Motor neuron (in vitro differentiated cells): ENCODE data around the gene SLC39A11. TPM values are rescaled to one million over a fixed set of nuclear protein-coding genes. Genes with fewer than 3 reads are reported as not detected.

Source experiments
- ATAC-seq, 8 experiments: fragments of 200-7000 bp; cut with Tn5 transposase; replicated peaks in 6 of 8; 2 replicates each; pipeline ENCODE4 v1.8.0; 2021; ENCODE audit warnings: mild to moderate bottlenecking in 8 of 8, moderate library complexity in 8 of 8
- H3K27ac ChIP-seq, 2 donors: fragments of 250-450 bp; sonication (Bioruptor Pico); 2 replicates each; pipeline ENCODE4 v1.9.0; 2021; ENCODE audit warnings: antibody characterized with exemption in 2 of 2, mild to moderate bottlenecking in 2 of 2, moderate library complexity in 1 of 2
- H3K4me1 ChIP-seq, 2 donors: fragments of 250-450 bp; sonication (Bioruptor Pico); replicated peaks in 1 of 2; 2 replicates each; pipeline ENCODE4 v1.6.1; 2021; ENCODE audit warnings: antibody characterized with exemption in 2 of 2, mild to moderate bottlenecking in 2 of 2, moderate library complexity in 1 of 2
- H3K4me3 ChIP-seq, 5 donors: fragments of 250-450 bp; sonication (Bioruptor Pico); 2 replicates each; pipeline ENCODE4 v1.9.0; 2021; ENCODE audit warnings: antibody characterized with exemption in 5 of 5, mild to moderate bottlenecking in 5 of 5, moderate library complexity in 4 of 5
- WGBS, 10 experiments: fragments of 450-650 bp; shearing (Covaris generic); methylation state at CpG; one replicate each; pipeline ENCODE4 v1.0.0; 2022; 5-methylcytosine and 5-hydroxymethylcytosine counted together
- in situ Hi-C, 9 experiments: fragments of 400-800 bp; cut with MboI; loops; one replicate each; pipeline ENCODE4 v1.15.0; 2021; ENCODE audit warnings: low sequenced_read_pairs in 9 of 9, low pct_unique_long_range_greater_than_20kb in 2 of 9; ENCODE audit not compliant: unreplicated experiment in 9 of 9
- total RNA-seq, 8 experiments: library from RNA; unstranded; fragments of 300-600 nt; gene quantifications; 2 replicates each; pipeline versions ENCODE4 v1.2.3 to v1.2.4, GENCODE V29; 2022

SLC39A11 gene
- total RNA-seq, 8 experiments from 2014 or later, result 5.3 to 27.3 (median 10.8) TPM

- 60 to 100% (median 100%) methylated on average over 1 to 5 of the region's 5 CpGs; no CpG with 5 or more reads in 3 of the 10 experiments for WGBS, 10 experiments
- no peak for ATAC-seq
- no peak overlapping the region for H3K27ac ChIP-seq
- in situ Hi-C loops, result no loop called here
- H3K4me1 ChIP-seq, result peaks cover 13 to 14% of the 10 kb centered on the region in 2 donors
- no peak overlapping the region for H3K4me3 ChIP-seq
These were observed 68.7 kb downstream of the SLC39A11 start for GRCh38 chr17:73023759-73024158.

- peaks cover 6 to 8% of the 10 kb centered on the region in 2 donors for H3K4me1 ChIP-seq
- peak in 3 of 8 experiments; percentile 53 to 85 (median 84) for ATAC-seq
- no peak overlapping the region for H3K4me3 ChIP-seq
- in situ Hi-C loops, result no loop called here
- 80 to 100% (median 90%) methylated on average over 1 to 2 of the region's 2 CpGs; no CpG with 5 or more reads in 4 of the 10 experiments for WGBS, 10 experiments
- H3K27ac ChIP-seq, result no peak overlapping the region
These were observed 69.8 kb downstream of the SLC39A11 start for GRCh38 chr17:73022694-73023093.

DNA sequence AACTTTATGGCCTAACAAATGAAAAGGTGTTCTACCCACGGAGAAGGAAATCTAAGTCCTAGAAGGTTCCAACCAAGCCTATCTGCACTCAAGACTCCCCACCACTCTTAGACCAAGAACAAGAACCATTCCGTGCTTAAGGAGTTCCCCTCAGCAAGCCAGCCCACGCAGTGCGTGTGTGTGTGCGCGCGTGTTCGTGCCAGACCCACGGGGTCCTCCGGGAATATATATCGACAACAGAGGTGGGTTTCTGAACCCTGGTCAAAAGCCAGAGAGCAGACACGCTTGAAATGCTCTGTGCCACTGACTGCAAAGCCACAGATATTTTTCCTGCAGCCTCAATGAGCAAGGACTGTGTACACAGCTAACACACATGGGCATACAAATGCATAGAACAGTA is 70.7 kb downstream of the SLC39A11 start:
- ATAC-seq, result peak in 1 of 8 experiments; percentile 36
- 87 to 100% (median 94%) methylated on average over 1 to 11 of the region's 12 CpGs; no CpG with 5 or more reads in 3 of the 10 experiments for WGBS, 10 experiments
- in situ Hi-C loops, result no loop called here

DNA sequence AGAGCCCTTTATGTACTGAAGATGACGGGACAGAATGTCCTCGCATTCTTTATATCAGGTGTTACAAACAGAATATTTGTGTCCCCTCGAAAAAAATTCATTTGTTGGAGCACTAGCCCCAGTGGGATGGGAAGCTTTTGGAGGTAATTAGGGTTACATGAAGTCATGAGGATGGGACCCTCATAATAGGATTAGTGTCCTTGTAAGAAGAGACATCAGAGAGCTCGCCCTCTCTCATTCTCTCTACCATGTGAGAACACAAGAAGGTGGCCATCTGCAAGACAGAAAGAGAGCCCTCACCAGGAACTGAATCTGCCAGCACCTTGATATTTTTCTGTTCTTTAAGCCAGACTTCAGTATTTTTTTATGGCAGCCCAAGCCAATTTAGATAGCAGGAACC is 72.4 kb downstream of the SLC39A11 start:
- Histone ChIP-seq H3K4me3 (no peak overlapping the region), H3K4me1 (no peaks in the 10 kb centered on the region), H3K27ac (no peak overlapping the region)
- no peak for ATAC-seq
- WGBS, 10 experiments, result 60 to 100% (median 90%) methylated on average over 1 to 4 of the region's 4 CpGs; no CpG with 5 or more reads in 1 of the 10 experiments
- in situ Hi-C loops, result no loop called here

More for the DNA sequence above, 70.7 kb downstream of the SLC39A11 start:
- H3K27ac ChIP-seq, result no peak overlapping the region
- no peaks in the 10 kb centered on the region for H3K4me1 ChIP-seq
- no peak overlapping the region for H3K4me3 ChIP-seq

GRCh38 chr17:73018599-73018998 is 73.9 kb downstream of the SLC39A11 start:
- no peak for ATAC-seq
- in situ Hi-C loops, result no loop called here
- Histone ChIP-seq H3K4me1 (peaks cover 6 to 8% of the 10 kb centered on the region in 2 donors), H3K27ac (no peak overlapping the region), H3K4me3 (no peak overlapping the region)

DNA sequence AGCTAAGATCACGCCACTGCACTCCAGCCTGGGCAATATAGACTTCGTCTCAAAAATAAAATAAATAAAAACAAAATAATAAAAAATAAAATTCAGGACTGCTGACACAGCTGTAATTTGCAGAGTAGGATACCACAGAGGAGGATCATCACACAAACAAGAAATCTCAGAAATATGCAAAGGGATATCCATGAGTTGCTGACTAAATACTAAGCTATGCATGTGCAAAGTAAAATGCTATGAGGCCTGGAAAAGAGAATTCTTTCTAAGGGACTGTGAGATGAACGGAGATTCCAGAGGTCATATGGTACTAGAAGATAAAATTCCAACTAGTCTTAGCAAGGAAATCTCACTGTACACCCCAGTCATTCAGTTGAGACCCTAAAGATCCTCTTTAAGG is 74.8 kb downstream of the SLC39A11 start:
- peak in 3 of 8 experiments; percentile 36 to 98 (median 95) for ATAC-seq
- in situ Hi-C loops, result no loop called here
- Histone ChIP-seq H3K4me3 (no peak overlapping the region), H3K4me1 (peaks cover 7 to 9% of the 10 kb centered on the region in 2 donors), H3K27ac (no peak overlapping the region)
- 8 to 100% (median 81%) methylated on average over 1 to 3 of the region's 3 CpGs; no CpG with 5 or more reads in 2 of the 10 experiments for WGBS, 10 experiments

DNA sequence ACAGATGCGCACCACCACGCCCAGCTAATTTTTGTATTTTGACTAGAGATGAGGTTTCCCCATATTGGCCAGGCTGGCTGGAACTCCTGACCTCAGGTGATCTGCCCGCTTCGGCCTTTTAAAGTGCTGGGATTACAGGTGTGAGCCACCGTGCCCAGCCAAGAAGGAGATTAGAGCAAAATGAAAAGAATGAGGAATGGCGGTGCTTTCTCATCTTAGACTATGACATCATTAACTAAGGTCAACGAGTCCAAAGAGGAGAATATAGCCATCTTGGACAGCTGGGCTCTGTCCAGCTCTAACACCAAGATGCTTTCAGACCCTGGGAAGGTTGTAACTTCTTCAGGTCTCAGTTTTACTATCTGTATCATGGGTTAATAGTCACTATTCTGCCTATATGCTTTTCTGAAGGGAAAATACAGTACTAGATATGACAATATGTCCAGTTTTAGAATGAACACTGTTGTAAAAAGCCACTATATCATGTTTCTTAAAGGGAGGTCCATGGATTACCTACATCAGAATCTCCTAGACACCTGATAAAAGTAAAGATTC is 76.7 kb downstream of the SLC39A11 start:
- WGBS, 10 experiments, result 80 to 100% (median 92%) methylated on average over 1 to 7 of the region's 7 CpGs; no CpG with 5 or more reads in 3 of the 10 experiments
- ATAC-seq, result no peak
- in situ Hi-C loops, result no loop called here
- no peak overlapping the region for H3K4me3 ChIP-seq
- H3K27ac ChIP-seq, result no peak overlapping the region
- peaks cover 7 to 9% of the 10 kb centered on the region in 2 donors for H3K4me1 ChIP-seq

- Histone ChIP-seq H3K4me1 (peaks cover 7 to 9% of the 10 kb centered on the region in 2 donors), H3K4me3 (no peak overlapping the region), H3K27ac (no peak overlapping the region)
- WGBS, 10 experiments, result 18 to 87% (median 71%) methylated on average over 1 to 8 of the region's 14 CpGs
- in situ Hi-C loops, result no loop called here
- ATAC-seq, result peak in 5 of 8 experiments; percentile 17 to 78 (median 33)
These were observed 78.4 kb downstream of the SLC39A11 start for GRCh38 chr17:73013816-73014663.

DNA sequence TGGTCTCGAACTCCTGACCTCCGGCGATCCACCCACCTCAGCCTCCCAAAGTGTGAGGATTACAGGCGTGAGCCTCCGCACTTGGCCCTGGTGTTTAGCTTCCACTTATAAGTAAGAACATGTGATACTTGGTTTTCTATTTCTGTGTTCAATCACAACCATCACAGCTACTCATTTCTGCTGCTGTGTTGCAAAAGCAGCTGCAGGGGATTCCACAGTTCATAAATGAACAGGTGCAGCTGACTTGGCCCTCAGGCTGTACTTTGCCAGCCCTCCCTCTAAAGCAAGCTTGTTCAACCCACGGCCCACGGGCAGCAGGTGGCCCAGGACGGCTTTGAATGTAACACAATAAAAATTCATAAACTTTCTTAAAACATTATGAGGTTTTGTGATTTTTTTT is 79.2 kb downstream of the SLC39A11 start:
- WGBS, 10 experiments, result 80 to 100% (median 94%) methylated on average over 1 to 7 of the region's 8 CpGs; no CpG with 5 or more reads in 2 of the 10 experiments
- in situ Hi-C loops, result no loop called here
- Histone ChIP-seq H3K4me3 (no peak overlapping the region), H3K4me1 (peaks cover 7 to 9% of the 10 kb centered on the region in 2 donors), H3K27ac (no peak overlapping the region)
- no peak for ATAC-seq

- H3K4me3 ChIP-seq, result no peak overlapping the region
- H3K4me1 ChIP-seq, result peaks cover 7 to 9% of the 10 kb centered on the region in 2 donors
- no peak overlapping the region for H3K27ac ChIP-seq
- WGBS, 10 experiments, result 67 to 100% (median 96%) methylated on average over 1 to 7 of the region's 8 CpGs; no CpG with 5 or more reads in 2 of the 10 experiments
- in situ Hi-C loops, result no loop called here
- no peak for ATAC-seq
These were observed 81.4 kb downstream of the SLC39A11 start for GRCh38 chr17:73011016-73011486.

DNA sequence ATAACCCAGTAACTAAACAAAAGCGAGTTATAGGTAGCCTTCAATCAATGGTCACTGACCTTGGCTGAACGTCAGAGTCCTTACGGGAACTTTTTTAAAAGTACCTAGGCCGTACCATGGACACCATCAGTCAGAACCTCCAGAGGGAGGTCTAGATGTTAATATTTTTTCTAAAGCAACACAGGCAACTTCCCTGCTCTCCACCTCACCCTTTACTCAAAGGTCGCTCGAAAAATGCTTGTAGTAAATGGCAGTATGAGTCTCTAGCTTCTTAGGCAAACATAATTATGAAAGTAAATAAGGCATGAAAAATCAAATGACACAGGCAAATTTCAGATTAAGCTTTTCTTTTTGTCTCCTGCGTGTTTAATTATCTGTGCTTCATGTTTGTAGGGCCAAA is 82.1 kb downstream of the SLC39A11 start:
- WGBS, 10 experiments, result 83 to 100% (median 88%) methylated on average over 3 to 7 of the region's 7 CpGs; no CpG with 5 or more reads in 2 of the 10 experiments
- no peak for ATAC-seq
- Histone ChIP-seq H3K27ac (no peak overlapping the region), H3K4me3 (no peak overlapping the region), H3K4me1 (peaks cover 7 to 9% of the 10 kb centered on the region in 2 donors)
- in situ Hi-C loops, result no loop called here

DNA sequence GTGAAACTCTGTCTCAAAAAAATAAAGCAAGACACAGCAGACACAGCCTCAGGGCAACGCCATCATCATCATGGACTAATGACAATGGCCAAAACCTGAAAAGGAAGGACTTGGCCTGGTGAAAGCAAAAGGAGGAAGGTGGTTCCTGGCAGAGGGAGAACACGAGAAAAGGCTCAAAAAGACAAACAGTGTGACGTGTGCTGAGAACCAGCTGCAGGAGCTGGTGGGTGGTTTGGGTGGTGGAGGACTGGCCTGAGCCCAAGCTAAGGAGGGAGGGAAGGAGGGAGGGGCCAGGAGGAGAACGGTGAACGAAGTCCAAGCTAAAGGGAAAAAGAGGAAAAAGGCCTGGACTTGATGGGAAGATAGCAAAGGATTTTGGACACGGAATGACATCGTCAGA is 85.1 kb downstream of the SLC39A11 start:
- no peak for ATAC-seq
- Histone ChIP-seq H3K27ac (no peak overlapping the region), H3K4me3 (no peak overlapping the region), H3K4me1 (no peaks in the 10 kb centered on the region)
- in situ Hi-C loops, result no loop called here
- 50 to 100% (median 80%) methylated on average over 1 to 7 of the region's 7 CpGs; no CpG with 5 or more reads in 2 of the 10 experiments for WGBS, 10 experiments

GRCh38 chr17:73005360-73005759 is 87.1 kb downstream of the SLC39A11 start:
- no peak overlapping the region for H3K4me3 ChIP-seq
- in situ Hi-C loops, result no loop called here
- ATAC-seq, result no peak
- WGBS, 10 experiments, result 75 to 100% (median 85%) methylated on average over 2 to 5 of the region's 8 CpGs; no CpG with 5 or more reads in 6 of the 10 experiments
- no peak overlapping the region for H3K27ac ChIP-seq
- no peaks in the 10 kb centered on the region for H3K4me1 ChIP-seq
